ENCODE measurements around the gene KRTAP5-3. TPM values are rescaled to one million over a fixed set of nuclear protein-coding genes. Genes with fewer than 3 reads are reported as not detected.

Gene KRTAP5-3
- polyA plus RNA-seq, 2 of the 4 experiments (the other 2 are of a cell fraction): not detected

GRCh38 chr11:1568441-1568911 is 39.8 kb downstream of the KRTAP5-3 start:
- ChIA-PET CTCF (interaction anchor here (1.8 to 26.3 kb wide), 3 partner anchors 9 to 275 kb away, joined by 4 to 719 read pairs (median 16); no protein-coding TSS in a partner anchor), POLR2A (no interaction called here)
- Histone ChIP-seq H3K4me2 (no peak overlapping the region), H3K27ac (no peak overlapping the region), H3K4me1 (peaks cover 40% of the 10 kb centered on the region), H3K4me3 (no peak overlapping the region), H3K9me3 (no peaks in the 10 kb centered on the region)
- no peak for ATAC-seq
- TF ChIP-seq MAFK (IDR thresholded peaks at IDR 0.05; ENCODE audit: partially characterized antibody): no peak
- TF ChIP-seq EP300 (IDR thresholded peaks at IDR 0.05): no peak
- no peak for TF ChIP-seq JUN (IDR thresholded peaks at IDR 0.05)
- no peak for TF ChIP-seq KDM1A (IDR thresholded peaks at IDR 0.05; ENCODE audit: low read depth)
- TF ChIP-seq HEYL (CRISPR knock-in tag; IDR thresholded peaks at IDR 0.05): no peak
- no peak for TF ChIP-seq SMC3 (IDR thresholded peaks at IDR 0.05)
- TF ChIP-seq RARB (CRISPR knock-in tag; IDR thresholded peaks at IDR 0.05): no peak
- no peak for TF ChIP-seq JUNB (IDR thresholded peaks at IDR 0.05)
- no peak for TF ChIP-seq CHD2 (IDR thresholded peaks at IDR 0.05; ENCODE audit: low read length, partially characterized antibody)
- TF ChIP-seq RFX5 (IDR thresholded peaks at IDR 0.05): no peak
- TF ChIP-seq ZFP36 (IDR thresholded peaks at IDR 0.05; ENCODE audit: borderline replicate concordance, partially characterized antibody): no peak
- no peak for TF ChIP-seq ELK1 (IDR thresholded peaks at IDR 0.05; ENCODE audit: low read depth, low read length)
- no peak for TF ChIP-seq REST (IDR thresholded peaks at IDR 0.05)
- no peak for TF ChIP-seq CHD4 (IDR thresholded peaks at IDR 0.05; ENCODE audit: borderline replicate concordance)
- no peak for TF ChIP-seq FOSB (CRISPR knock-in tag; IDR thresholded peaks at IDR 0.05)
- DNase-seq (ENCODE audit: low read depth in 1 of 2, low spot score in 1 of 2): no peak
- FAIRE-seq: no peak
- 82% methylated on average over 13 of the region's 13 CpGs for WGBS (ENCODE audit: missing lambda C conversion rate)

GRCh38 chr11:1567721-1568100 is 40.6 kb downstream of the KRTAP5-3 start:
- ChIA-PET CTCF (interaction anchor here (0.9 to 26.3 kb wide), 8 partner anchors 8 to 274 kb away, joined by 3 to 719 read pairs (median 4); partner anchors contain the start of gene KRTAP5-2), POLR2A (no interaction called here)
- FAIRE-seq: no peak

More at GRCh38 chr11:1567721-1568100, 40.6 kb downstream of the KRTAP5-3 start:
- TF ChIP-seq HOXB5 (CRISPR knock-in tag; IDR thresholded peaks at IDR 0.05): no peak
- TF ChIP-seq EP300 (IDR thresholded peaks at IDR 0.05): no peak
- TF ChIP-seq PBX3 (IDR thresholded peaks at IDR 0.05): no peak
- TF ChIP-seq MAX (IDR thresholded peaks at IDR 0.05): no peak
- TF ChIP-seq, protein P1, sequence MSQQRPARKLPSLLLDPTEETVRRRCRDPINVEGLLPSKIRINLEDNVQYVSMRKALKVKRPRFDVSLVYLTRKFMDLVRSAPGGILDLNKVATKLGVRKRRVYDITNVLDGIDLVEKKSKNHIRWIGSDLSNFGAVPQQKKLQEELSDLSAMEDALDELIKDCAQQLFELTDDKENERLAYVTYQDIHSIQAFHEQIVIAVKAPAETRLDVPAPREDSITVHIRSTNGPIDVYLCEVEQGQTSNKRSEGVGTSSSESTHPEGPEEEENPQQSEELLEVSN (IDR thresholded peaks at IDR 0.05; ENCODE audit: borderline replicate concordance, low read depth): no peak
- no peak for TF ChIP-seq ZNF302 (CRISPR knock-in tag; IDR thresholded peaks at IDR 0.05)
- TF ChIP-seq BHLHE40 (IDR thresholded peaks at IDR 0.05; ENCODE audit: low read depth, low read length): no peak
- TF ChIP-seq RNF2 (IDR thresholded peaks at IDR 0.05; ENCODE audit: borderline replicate concordance, low read depth): no peak
- no peak for TF ChIP-seq GATA3 (IDR thresholded peaks at IDR 0.05; ENCODE audit: borderline replicate concordance)
- no peak for TF ChIP-seq USF2 (IDR thresholded peaks at IDR 0.05)
- TF ChIP-seq NFE2L2 (conservative IDR thresholded peaks at IDR 0.05; ENCODE audit: low read length): no peak
- no peaks in the 10 kb centered on the region for H3K9me3 ChIP-seq
- no peak overlapping the region for H3K27ac ChIP-seq
- DNase-seq (ENCODE audit: low read depth in 1 of 2, low spot score in 1 of 2) (no peak), ATAC-seq (no peak)
- peaks cover 33% of the 10 kb centered on the region for H3K4me1 ChIP-seq
- no peak overlapping the region for H3K4me2 ChIP-seq
- no peak overlapping the region for H3K4me3 ChIP-seq
- WGBS (ENCODE audit: missing lambda C conversion rate): 75% methylated on average over 6 of the region's 7 CpGs

All from A549 (cell line).